Sciatic nerve (tissue), 2 donors: ENCODE data around the gene MPRIP. TPM values are rescaled to one million over a fixed set of nuclear protein-coding genes. Genes with fewer than 3 reads are reported as not detected.
"Not testable (repeated sequence)": the region's sequence is repeated elsewhere in the genome, so short reads cannot be mapped to it uniquely, and the experiment has no call there.

Source experiments
- ATAC-seq: fragments of 200-7000 bp; cut with Tn5 transposase; one replicate; pipeline ENCODE4 v1.9.1; 2020; ENCODE audit warnings: mild to moderate bottlenecking, moderate library complexity
- DNase-seq: peaks from one replicate; pipeline ENCODE4 v3.0.0-alpha.2; 2020; ENCODE audit warnings: low spot score
- intact Hi-C: fragments of 100-400 bp; cut with DNase I; formaldehyde crosslinking; loops from one replicate; pipeline ENCODE4 v1.14.2; 2022
- total RNA-seq: library from RNA; stranded (reverse); fragmentation: NEBNext Ultra II Directional; extraction: Animal tissue kit (Norgen Biotek cat#: 25700); gene quantifications from one replicate; pipeline ENCODE4 v1.2.1, GENCODE V29; 2021
- donor health status: DM: no; HTN: no; CAD: no.
- donor health status: DM: no; HTN: no; CAD: no.

MPRIP gene
- total RNA-seq, 1 donor from 2014 or later, result 500 TPM

GRCh38 chr17:17130077-17130844, 88.0 kb downstream of the MPRIP start:
- ATAC-seq, result no peak
- no peak for DNase-seq
- intact Hi-C loops, result no loop called here

- ATAC-seq (no peak), DNase-seq (no peak)
- intact Hi-C loops, result no loop called here
These were observed 89.6 kb downstream of the MPRIP start for GRCh38 chr17:17131839-17132238.

GRCh38 chr17:17132746-17133145, 90.5 kb downstream of the MPRIP start:
- intact Hi-C loops, result no loop called here
- ATAC-seq, result no peak
- DNase-seq, result no peak

GRCh38 chr17:17134051-17134956, 92.0 kb downstream of the MPRIP start:
- intact Hi-C loops, result no loop called here

GRCh38 chr17:17134957-17135333, 92.7 kb downstream of the MPRIP start:
- intact Hi-C loops, result no loop called here
- ATAC-seq, result no peak
- no peak for DNase-seq

More at GRCh38 chr17:17134051-17134956, 92.0 kb downstream of the MPRIP start:
- no peak for ATAC-seq
- DNase-seq, result no peak

GRCh38 chr17:17136221-17136620, 94.0 kb downstream of the MPRIP start:
- DNase-seq, intact Hi-C loops, ATAC-seq: not testable (repeated sequence)

- no peak for DNase-seq
- no peak for ATAC-seq
- intact Hi-C loops, result no loop called here
These were observed 95.7 kb downstream of the MPRIP start for GRCh38 chr17:17137731-17138585.

GRCh38 chr17:17139972-17140589, 97.8 kb downstream of the MPRIP start:
- no peak for ATAC-seq
- DNase-seq, result no peak
- intact Hi-C loops, result no loop called here

GRCh38 chr17:17140590-17140980, 98.3 kb downstream of the MPRIP start:
- DNase-seq (no peak), ATAC-seq (no peak)
- intact Hi-C loops, result no loop called here

- ATAC-seq (no peak), DNase-seq (no peak)
- intact Hi-C loops, result no loop called here
These were observed 99.0 kb downstream of the MPRIP start for GRCh38 chr17:17141279-17141678.

GRCh38 chr17:17141860-17142552, 99.7 kb downstream of the MPRIP start:
- ATAC-seq (peak; percentile 68), DNase-seq (peak; percentile 76)
- intact Hi-C loops, result no loop called here

- ATAC-seq, result no peak
- no peak for DNase-seq
- intact Hi-C loops, result no loop called here
These were observed 100.3 kb downstream of the MPRIP start for GRCh38 chr17:17142556-17142955.

GRCh38 chr17:17143501-17143900, 101.2 kb downstream of the MPRIP start:
- DNase-seq (no peak), ATAC-seq (no peak)
- intact Hi-C loops, result no loop called here

- DNase-seq, result no peak
- no peak for ATAC-seq
- intact Hi-C loops, result no loop called here
These were observed 101.8 kb downstream of the MPRIP start for GRCh38 chr17:17144061-17144460.

GRCh38 chr17:17144916-17145665, 102.8 kb downstream of the MPRIP start:
- DNase-seq (no peak), ATAC-seq (no peak)
- intact Hi-C loops, result no loop called here

GRCh38 chr17:17146786-17147406, 104.6 kb downstream of the MPRIP start:
- intact Hi-C loops, result no loop called here
- ATAC-seq, result no peak
- no peak for DNase-seq

GRCh38 chr17:17147821-17148220, 105.6 kb downstream of the MPRIP start:
- intact Hi-C loops, result no loop called here
- ATAC-seq, result no peak
- DNase-seq, result no peak
